Cerebellar cortex (tissue), 1 donor: ENCODE data around the gene KPNA2.
"Not testable (repeated sequence)": the region's sequence is repeated elsewhere in the genome, so short reads cannot be mapped to it uniquely, and the experiment has no call there.

Source experiments
- DNase-seq: peaks from one replicate; pipeline ENCODE4 v3.0.0-alpha.2; 2015; ENCODE audit warnings: low spot score

Gene KPNA2

GRCh38 chr17:68057531-68057952 lies 22.0 kb downstream of the KPNA2 start:
- no peak for DNase-seq

GRCh38 chr17:68060336-68060735 lies 24.8 kb downstream of the KPNA2 start:
- DNase-seq, result no peak

- no peak for DNase-seq
Observed at GRCh38 chr17:68061512-68062313, 26.2 kb downstream of the KPNA2 start.

GRCh38 chr17:68065366-68065765 lies 29.8 kb downstream of the KPNA2 start:
- not testable (repeated sequence) for DNase-seq

GRCh38 chr17:68068512-68068911 lies 33.0 kb downstream of the KPNA2 start:
- not testable (repeated sequence) for DNase-seq

- DNase-seq, result not testable (repeated sequence)
Observed at GRCh38 chr17:68070582-68071444, 35.3 kb downstream of the KPNA2 start.

GRCh38 chr17:68074279-68074678 lies 38.7 kb downstream of the KPNA2 start:
- DNase-seq, result no peak

- not testable (repeated sequence) for DNase-seq
Observed at GRCh38 chr17:68075953-68076607, 40.5 kb downstream of the KPNA2 start.

- not testable (repeated sequence) for DNase-seq
Observed at GRCh38 chr17:68077498-68077897, 42.0 kb downstream of the KPNA2 start.

GRCh38 chr17:68080411-68081150 lies 45.0 kb downstream of the KPNA2 start:
- DNase-seq, result no peak

- DNase-seq, result not testable (repeated sequence)
Observed at GRCh38 chr17:68081305-68082265, 46.0 kb downstream of the KPNA2 start.

GRCh38 chr17:68085771-68086381 lies 50.3 kb downstream of the KPNA2 start:
- DNase-seq, result no peak

- not testable (repeated sequence) for DNase-seq
Observed at GRCh38 chr17:68086666-68087065, 51.1 kb downstream of the KPNA2 start.

- DNase-seq, result not testable (repeated sequence)
Observed at GRCh38 chr17:68087131-68087623, 51.6 kb downstream of the KPNA2 start.

- DNase-seq, result no peak
Observed at GRCh38 chr17:68087851-68088250, 52.3 kb downstream of the KPNA2 start.

- DNase-seq, result no peak
Observed at GRCh38 chr17:68089881-68090280, 54.3 kb downstream of the KPNA2 start.

- DNase-seq, result no peak
Observed at GRCh38 chr17:68094481-68095078, 59.0 kb downstream of the KPNA2 start.

- no peak for DNase-seq
Observed at GRCh38 chr17:68095205-68095811, 59.8 kb downstream of the KPNA2 start.

GRCh38 chr17:68096111-68096510 lies 60.6 kb downstream of the KPNA2 start:
- no peak for DNase-seq
